Measurements from ENCODE around the gene CAMK1.

The CAMK1 gene

GRCh38 chr3:9770276-9770812 is 597 bp upstream of the CAMK1 start:
- DNase-seq, result no peak

GRCh38 chr3:9769012-9769411 is 735 bp downstream of the CAMK1 start:
- DNase-seq, result no peak

- no peak for DNase-seq
Observed at GRCh38 chr3:9768141-9768775, 1.5 kb downstream of the CAMK1 start.

GRCh38 chr3:9767418-9767817 is 2.3 kb downstream of the CAMK1 start:
- DNase-seq, result peak; percentile 32

GRCh38 chr3:9765865-9766264 is 3.9 kb downstream of the CAMK1 start:
- DNase-seq, result no peak

- no peak for DNase-seq
Observed at GRCh38 chr3:9762871-9763270, 6.9 kb downstream of the CAMK1 start.

- no peak for DNase-seq
Observed at GRCh38 chr3:9761919-9762318, 7.8 kb downstream of the CAMK1 start.

GRCh38 chr3:9760779-9761505 is 8.8 kb downstream of the CAMK1 start:
- no peak for DNase-seq

- DNase-seq, result no peak
Observed at GRCh38 chr3:9757427-9757826, 12.3 kb downstream of the CAMK1 start.

- DNase-seq, result no peak
Observed at GRCh38 chr3:9754678-9755077, 15.1 kb downstream of the CAMK1 start.

- no peak for DNase-seq
Observed at GRCh38 chr3:9750556-9751411, 19.0 kb downstream of the CAMK1 start.

- DNase-seq, result peak; percentile 97
Observed at GRCh38 chr3:9749645-9750555, 19.8 kb downstream of the CAMK1 start, which contains the start of gene OGG1. OGG1 (plus strand) TSS chr3:9749952; CDS start chr3:9750287, 335 bp downstream.

- no peak for DNase-seq
Observed at GRCh38 chr3:9749296-9749644, 20.5 kb downstream of the CAMK1 start.

- no peak for DNase-seq
Observed at GRCh38 chr3:9748031-9748430, 21.7 kb downstream of the CAMK1 start.

- no peak for DNase-seq
Observed at GRCh38 chr3:9747267-9747666, 22.5 kb downstream of the CAMK1 start.

GRCh38 chr3:9746330-9746729 is 23.4 kb downstream of the CAMK1 start:
- DNase-seq, result no peak

GRCh38 chr3:9745521-9745920 is 24.2 kb downstream of the CAMK1 start:
- no peak for DNase-seq

- no peak for DNase-seq
Observed at GRCh38 chr3:9744162-9744561, 25.6 kb downstream of the CAMK1 start.

GRCh38 chr3:9743548-9743947 is 26.2 kb downstream of the CAMK1 start:
- no peak for DNase-seq

- DNase-seq, result no peak
Observed at GRCh38 chr3:9742560-9742959, 27.2 kb downstream of the CAMK1 start.

- no peak for DNase-seq
Observed at GRCh38 chr3:9739181-9739580, 30.6 kb downstream of the CAMK1 start.

- no peak for DNase-seq
Observed at GRCh38 chr3:9736831-9737230, 32.9 kb downstream of the CAMK1 start.
